Endometrial microvascular endothelial cells (primary cell): ENCODE data around the gene DNAH17. TPM values are rescaled to one million over a fixed set of nuclear protein-coding genes. Genes with fewer than 3 reads are reported as not detected.

Experiments
- in situ Hi-C: cut with HindIII; loops from 2 replicates; pipeline ENCODE4 v1.10.0; 2017; ENCODE audit warnings: low sequenced_read_pairs, low pct_unique_long_range_greater_than_20kb; ENCODE audit errors: inconsistent ontology term
- total RNA-seq: library from RNA; depleted of rRNA; stranded (reverse); fragments of >200 nt; gene quantifications from one replicate; pipeline ENCODE4 v1.2.3, GENCODE V29; 2015; ENCODE audit errors: inconsistent ontology term

DNAH17 gene
- total RNA-seq, 1 donor from 2014 or later = not detected

- in situ Hi-C loops = no loop called here
Observed at GRCh38 chr17:78428836-78429617, 148.2 kb downstream of the DNAH17 start.

GRCh38 chr17:78428025-78428575, 149.1 kb downstream of the DNAH17 start:
- in situ Hi-C loops = no loop called here

- in situ Hi-C loops = no loop called here
Observed at GRCh38 chr17:78427140-78427539, 150.1 kb downstream of the DNAH17 start.

- in situ Hi-C loops = no loop called here
Observed at GRCh38 chr17:78426293-78426879, 150.8 kb downstream of the DNAH17 start.

GRCh38 chr17:78425429-78425828, 151.8 kb downstream of the DNAH17 start:
- in situ Hi-C loops = no loop called here

- in situ Hi-C loops = no loop called here
Observed at GRCh38 chr17:78423961-78424675, 153.1 kb downstream of the DNAH17 start.

- in situ Hi-C loops = no loop called here
Observed at GRCh38 chr17:78422872-78423588, 154.2 kb downstream of the DNAH17 start.

- in situ Hi-C loops = no loop called here
Observed at GRCh38 chr17:78422267-78422605, 155.0 kb downstream of the DNAH17 start.

GRCh38 chr17:78421534-78422266, 155.5 kb downstream of the DNAH17 start:
- in situ Hi-C loops = no loop called here

GRCh38 chr17:78421084-78421533, 156.1 kb downstream of the DNAH17 start:
- in situ Hi-C loops = no loop called here

- in situ Hi-C loops = no loop called here
Observed at GRCh38 chr17:78419970-78420815, 157.0 kb downstream of the DNAH17 start.

- in situ Hi-C loops = no loop called here
Observed at GRCh38 chr17:78418326-78419026, 158.7 kb downstream of the DNAH17 start.

- in situ Hi-C loops = no loop called here
Observed at GRCh38 chr17:78417531-78417909, 159.7 kb downstream of the DNAH17 start.

- in situ Hi-C loops = no loop called here
Observed at GRCh38 chr17:78416791-78417530, 160.2 kb downstream of the DNAH17 start.

GRCh38 chr17:78415821-78416711, 161.1 kb downstream of the DNAH17 start:
- in situ Hi-C loops = no loop called here
